Natural killer cell (primary cell): ENCODE measurements around the gene PML. TPM values are rescaled to one million over a fixed set of nuclear protein-coding genes. Genes with fewer than 3 reads are reported as not detected.

Experiments
- ATAC-seq, 3 donors: fragments of 150-1000 bp in 2 of 3; fragments of 200-7000 bp in 1 of 3; cut with Tn5 transposase; 1 replicate in 1 of 3; 2 replicates in 2 of 3; pipeline ENCODE4 v1.10.0; 2021; ENCODE audit warnings: mild to moderate bottlenecking in 2 of 3, moderate library complexity in 2 of 3
- DNase-seq, 2 donors: peaks; one replicate each; pipeline versions ENCODE4 v3.0.0 to v3.0.0-alpha.2; 2013 to 2021; ENCODE audit warnings: mixed read lengths in 1 of 2
- H3K27ac ChIP-seq: one replicate; pipeline ENCODE4 v1.5.1; 2013; ENCODE audit warnings: mild to moderate bottlenecking, low read length
- H3K27me3 ChIP-seq: one replicate; pipeline ENCODE4 v1.6.1; 2013; ENCODE audit warnings: low read length; ENCODE audit not compliant: control insufficient read depth, insufficient read depth
- H3K36me3 ChIP-seq: one replicate; pipeline ENCODE4 v1.6.1; 2013; ENCODE audit warnings: low read length; ENCODE audit not compliant: control insufficient read depth, insufficient read depth
- H3K4me1 ChIP-seq: one replicate; pipeline ENCODE4 v1.6.1; 2013; ENCODE audit warnings: low read length; ENCODE audit not compliant: control insufficient read depth, insufficient read depth
- H3K4me3 ChIP-seq: one replicate; pipeline ENCODE4 v1.5.1; 2013; ENCODE audit warnings: low read length
- H3K9me3 ChIP-seq: one replicate; pipeline ENCODE4 v1.6.1; 2013; ENCODE audit warnings: low read length; ENCODE audit not compliant: control insufficient read depth, insufficient read depth
- H3K27ac Mint-ChIP-seq, 2 donors: one replicate each; pipeline ENCODE4 v1.8.0; 2022; ENCODE audit warnings: mild to moderate bottlenecking in 2 of 2, mixed read lengths in 2 of 2, moderate library complexity in 1 of 2
- H3K27me3 Mint-ChIP-seq, 2 donors: one replicate each; pipeline ENCODE4 v1.8.0; 2022; ENCODE audit warnings: low read depth in 2 of 2, mixed read lengths in 2 of 2
- H3K36me3 Mint-ChIP-seq: one replicate; pipeline ENCODE4 v1.8.0; 2022; ENCODE audit warnings: mixed read lengths
- H3K4me1 Mint-ChIP-seq, 2 donors: one replicate each; pipeline ENCODE4 v1.8.0; 2022; ENCODE audit warnings: mixed read lengths in 2 of 2
- H3K4me3 Mint-ChIP-seq: one replicate; pipeline ENCODE4 v1.8.0; 2022; ENCODE audit warnings: mild to moderate bottlenecking, moderate library complexity, mixed read lengths
- H3K9me3 Mint-ChIP-seq, 2 donors: one replicate each; pipeline ENCODE4 v1.8.0; 2022; ENCODE audit warnings: mixed read lengths in 2 of 2
- WGBS: methylation state at CpG from one replicate; pipeline ENCODE4 v1.1.7; 2013; ENCODE audit warnings: missing lambda C conversion rate; ENCODE audit not compliant: insufficient coverage; 5-methylcytosine and 5-hydroxymethylcytosine counted together
- intact Hi-C: fragments of 100-400 bp; cut with micrococcal nuclease; formaldehyde crosslinking; loops from one replicate; pipeline ENCODE4 v1.14.2; 2022
- total RNA-seq, 4 donors: library from RNA; stranded (reverse); fragments of 120-200 nt in 1 of 4; gene quantifications; one replicate each; pipeline versions ENCODE4 v1.2.3 to v1.2.4, GENCODE V29; 2013 to 2022
- TF ChIP-seq, protein P1 (sequence below): fragments of 200-600 bp; IDR thresholded peaks from one replicate; pipeline ENCODE4 v1.8.0; 2022; ENCODE audit warnings: antibody characterized with exemption

Gene PML, protein sequence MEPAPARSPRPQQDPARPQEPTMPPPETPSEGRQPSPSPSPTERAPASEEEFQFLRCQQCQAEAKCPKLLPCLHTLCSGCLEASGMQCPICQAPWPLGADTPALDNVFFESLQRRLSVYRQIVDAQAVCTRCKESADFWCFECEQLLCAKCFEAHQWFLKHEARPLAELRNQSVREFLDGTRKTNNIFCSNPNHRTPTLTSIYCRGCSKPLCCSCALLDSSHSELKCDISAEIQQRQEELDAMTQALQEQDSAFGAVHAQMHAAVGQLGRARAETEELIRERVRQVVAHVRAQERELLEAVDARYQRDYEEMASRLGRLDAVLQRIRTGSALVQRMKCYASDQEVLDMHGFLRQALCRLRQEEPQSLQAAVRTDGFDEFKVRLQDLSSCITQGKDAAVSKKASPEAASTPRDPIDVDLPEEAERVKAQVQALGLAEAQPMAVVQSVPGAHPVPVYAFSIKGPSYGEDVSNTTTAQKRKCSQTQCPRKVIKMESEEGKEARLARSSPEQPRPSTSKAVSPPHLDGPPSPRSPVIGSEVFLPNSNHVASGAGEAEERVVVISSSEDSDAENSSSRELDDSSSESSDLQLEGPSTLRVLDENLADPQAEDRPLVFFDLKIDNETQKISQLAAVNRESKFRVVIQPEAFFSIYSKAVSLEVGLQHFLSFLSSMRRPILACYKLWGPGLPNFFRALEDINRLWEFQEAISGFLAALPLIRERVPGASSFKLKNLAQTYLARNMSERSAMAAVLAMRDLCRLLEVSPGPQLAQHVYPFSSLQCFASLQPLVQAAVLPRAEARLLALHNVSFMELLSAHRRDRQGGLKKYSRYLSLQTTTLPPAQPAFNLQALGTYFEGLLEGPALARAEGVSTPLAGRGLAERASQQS
- total RNA-seq, result 10 to 100 TPM; 65.8 to 68.7 (median 67.6) TPM
- 22.5 TPM for total RNA-seq (2013)

GRCh38 chr15:73994413-73994883 is at the start of gene PML:
PML (plus strand) TSS chr15:73994716; CDS start chr15:73994813, 97 bp downstream.
- peak within 1 kb of the TSS; percentile 99 for H3K4me3 Mint-ChIP-seq
- Histone ChIP-seq H3K27me3 (no peaks in the 10 kb centered on the region), H3K27ac (peak within 1 kb of the TSS; percentile 80), H3K9me3 (no peaks in the 10 kb centered on the region), H3K4me1 (peaks cover 60% of the 10 kb centered on the region), H3K4me3 (peak within 1 kb of the TSS; percentile 82), H3K36me3 (peaks cover 16% of the 10 kb centered on the region)
- DNase-seq (peak; percentile 92 to 93), ATAC-seq (peak; percentile 84 to 93 (median 85))
- intact Hi-C loops, result no loop called here
- H3K27ac Mint-ChIP-seq, result peak within 1 kb of the TSS; percentile 89 to 95
- H3K9me3 Mint-ChIP-seq, result no peaks in the 10 kb centered on the region
- H3K27me3 Mint-ChIP-seq, result no peaks in the 10 kb centered on the region
- no peaks in the 10 kb centered on the region for H3K36me3 Mint-ChIP-seq
- 0% methylated on average over 27 of the region's 27 CpGs for WGBS
- TF ChIP-seq, protein P1, sequence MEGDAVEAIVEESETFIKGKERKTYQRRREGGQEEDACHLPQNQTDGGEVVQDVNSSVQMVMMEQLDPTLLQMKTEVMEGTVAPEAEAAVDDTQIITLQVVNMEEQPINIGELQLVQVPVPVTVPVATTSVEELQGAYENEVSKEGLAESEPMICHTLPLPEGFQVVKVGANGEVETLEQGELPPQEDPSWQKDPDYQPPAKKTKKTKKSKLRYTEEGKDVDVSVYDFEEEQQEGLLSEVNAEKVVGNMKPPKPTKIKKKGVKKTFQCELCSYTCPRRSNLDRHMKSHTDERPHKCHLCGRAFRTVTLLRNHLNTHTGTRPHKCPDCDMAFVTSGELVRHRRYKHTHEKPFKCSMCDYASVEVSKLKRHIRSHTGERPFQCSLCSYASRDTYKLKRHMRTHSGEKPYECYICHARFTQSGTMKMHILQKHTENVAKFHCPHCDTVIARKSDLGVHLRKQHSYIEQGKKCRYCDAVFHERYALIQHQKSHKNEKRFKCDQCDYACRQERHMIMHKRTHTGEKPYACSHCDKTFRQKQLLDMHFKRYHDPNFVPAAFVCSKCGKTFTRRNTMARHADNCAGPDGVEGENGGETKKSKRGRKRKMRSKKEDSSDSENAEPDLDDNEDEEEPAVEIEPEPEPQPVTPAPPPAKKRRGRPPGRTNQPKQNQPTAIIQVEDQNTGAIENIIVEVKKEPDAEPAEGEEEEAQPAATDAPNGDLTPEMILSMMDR, result no peak
- peaks cover 52 to 77% of the 10 kb centered on the region in 2 donors for H3K4me1 Mint-ChIP-seq

DNA sequence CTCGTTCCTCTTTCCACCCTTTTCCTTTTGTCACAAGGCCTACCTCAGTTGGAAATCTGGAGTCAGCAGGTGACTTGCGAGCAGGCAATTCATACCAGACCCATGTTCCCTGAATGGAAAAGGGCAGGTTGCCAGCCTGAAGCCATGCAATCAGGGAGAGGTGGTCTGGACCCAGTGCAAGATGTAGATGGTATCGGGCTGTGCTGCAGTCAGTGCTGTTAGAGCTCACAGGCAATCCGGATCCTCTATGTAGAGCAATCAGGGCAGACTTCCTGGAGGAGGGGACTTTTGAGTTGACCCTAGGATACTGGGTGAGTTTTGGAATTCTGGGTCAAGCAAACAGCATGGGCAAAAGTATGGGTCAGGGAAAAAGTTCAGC is 49.4 kb upstream of the PML start:
- Mint-ChIP-seq H3K27ac (no peak overlapping the region), H3K27me3 (peaks cover 0 to 2% of the 10 kb centered on the region in 2 donors), H3K4me3 (no peak overlapping the region), H3K9me3 (no peaks in the 10 kb centered on the region), H3K4me1 (peaks cover 6 to 13% of the 10 kb centered on the region in 2 donors), H3K36me3 (no peaks in the 10 kb centered on the region)
- ATAC-seq (no peak), DNase-seq (no peak)
- Histone ChIP-seq H3K9me3 (no peaks in the 10 kb centered on the region), H3K4me3 (no peak overlapping the region), H3K4me1 (peaks cover 17% of the 10 kb centered on the region), H3K36me3 (no peaks in the 10 kb centered on the region), H3K27ac (no peak overlapping the region), H3K27me3 (no peaks in the 10 kb centered on the region)
- WGBS, result 91% methylated on average over 3 of the region's 4 CpGs
- TF ChIP-seq, protein P1, result no peak
- intact Hi-C loops, result no loop called here

- no peaks in the 10 kb centered on the region for H3K9me3 ChIP-seq
- TF ChIP-seq, protein P1, result no peak
- Mint-ChIP-seq H3K36me3 (no peaks in the 10 kb centered on the region), H3K27ac (no peak overlapping the region), H3K4me1 (peaks cover 12 to 19% of the 10 kb centered on the region in 2 donors), H3K4me3 (no peak overlapping the region), H3K27me3 (peaks cover 0 to 2% of the 10 kb centered on the region in 2 donors), H3K9me3 (no peaks in the 10 kb centered on the region)
- WGBS, result 29% methylated on average over 15 of the region's 17 CpGs
- H3K4me3 ChIP-seq, result no peak overlapping the region
- no peak for ATAC-seq
- no peaks in the 10 kb centered on the region for H3K36me3 ChIP-seq
- no peaks in the 10 kb centered on the region for H3K27me3 ChIP-seq
- no peak overlapping the region for H3K27ac ChIP-seq
- H3K4me1 ChIP-seq, result peaks cover 18% of the 10 kb centered on the region
- DNase-seq, result no peak
- intact Hi-C loops, result no loop called here
These were observed 48.3 kb upstream of the PML start for GRCh38 chr15:73946046-73946721.
